ENCODE results near the gene ATG7.

The ATG7 gene

DNA sequence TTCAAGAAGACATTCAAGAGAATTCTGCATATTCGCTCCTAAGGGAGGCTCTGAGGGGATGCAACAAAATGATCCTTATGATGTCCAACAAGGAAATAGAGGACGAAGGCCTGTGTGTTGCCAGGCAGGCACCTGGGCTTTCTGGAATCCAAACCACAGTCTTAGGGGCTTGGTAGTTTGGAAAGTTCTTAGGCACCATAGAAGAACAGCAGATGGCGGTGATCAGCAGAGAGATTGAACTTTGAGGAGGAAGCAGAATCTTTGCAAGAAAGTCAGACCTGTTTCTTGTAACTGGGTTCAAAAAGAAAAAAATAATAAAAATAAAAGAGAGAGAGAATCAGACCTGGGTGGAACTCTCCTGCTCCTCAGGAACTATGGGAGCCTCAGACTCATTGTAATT lies 11.7 kb upstream of the ATG7 start:
- Histone ChIP-seq H3K36me3 (ENCODE audit: control insufficient read depth, insufficient read depth, low read length) (peaks cover 14% of the 10 kb centered on the region), H3K4me1 (ENCODE audit: control insufficient read depth, insufficient read depth, low read length) (no peaks in the 10 kb centered on the region), H3K9ac (ENCODE audit: low read length) (no peak overlapping the region), H3K27me3 (ENCODE audit: control insufficient read depth, insufficient read depth, low read length) (no peaks in the 10 kb centered on the region), H3K27ac (ENCODE audit: low read depth, low read length) (no peak overlapping the region), H3K4me3 (ENCODE audit: low read length) (no peak overlapping the region)

DNA sequence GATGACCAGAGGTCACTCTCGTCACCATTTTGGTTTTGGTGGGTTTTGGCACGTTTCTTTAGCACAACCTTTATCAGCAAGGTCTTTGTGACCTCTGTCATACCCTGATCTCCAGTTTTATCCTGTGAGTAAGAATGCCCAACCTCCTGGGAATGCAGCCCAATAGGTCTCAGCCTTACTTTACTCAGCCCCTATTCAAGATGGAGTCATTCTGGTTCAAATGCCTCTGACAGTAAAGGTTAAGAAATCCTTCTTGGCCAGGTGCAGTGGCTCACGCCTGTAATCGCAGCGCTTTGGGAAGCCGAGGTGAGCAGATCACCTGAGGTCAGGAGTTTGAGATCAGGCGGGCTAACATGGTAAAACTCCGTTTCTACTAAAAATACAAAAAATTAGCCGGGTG lies 3.2 kb upstream of the ATG7 start:
- H3K27ac ChIP-seq (ENCODE audit: low read depth, low read length) = no peak overlapping the region
- H3K9ac ChIP-seq (ENCODE audit: low read length) = no peak overlapping the region
- no peaks in the 10 kb centered on the region for H3K36me3 ChIP-seq (ENCODE audit: control insufficient read depth, insufficient read depth, low read length)
- peaks cover 3% of the 10 kb centered on the region for H3K4me1 ChIP-seq (ENCODE audit: control insufficient read depth, insufficient read depth, low read length)
- H3K4me3 ChIP-seq (ENCODE audit: low read length) = no peak overlapping the region
- H3K27me3 ChIP-seq (ENCODE audit: control insufficient read depth, insufficient read depth, low read length) = no peaks in the 10 kb centered on the region

- H3K27me3 ChIP-seq (ENCODE audit: control insufficient read depth, insufficient read depth, low read length) = no peaks in the 10 kb centered on the region
- no peaks in the 10 kb centered on the region for H3K36me3 ChIP-seq (ENCODE audit: control insufficient read depth, insufficient read depth, low read length)
- peaks cover 3% of the 10 kb centered on the region for H3K4me1 ChIP-seq (ENCODE audit: control insufficient read depth, insufficient read depth, low read length)
- peak overlapping the region; percentile 97 for H3K4me3 ChIP-seq (ENCODE audit: low read length)
- H3K27ac ChIP-seq (ENCODE audit: low read depth, low read length) = peak overlapping the region; percentile 77
- peak overlapping the region; percentile 98 for H3K9ac ChIP-seq (ENCODE audit: low read length)
Observed at GRCh38 chr3:11272906-11273574, 843 bp downstream of the ATG7 start.

DNA sequence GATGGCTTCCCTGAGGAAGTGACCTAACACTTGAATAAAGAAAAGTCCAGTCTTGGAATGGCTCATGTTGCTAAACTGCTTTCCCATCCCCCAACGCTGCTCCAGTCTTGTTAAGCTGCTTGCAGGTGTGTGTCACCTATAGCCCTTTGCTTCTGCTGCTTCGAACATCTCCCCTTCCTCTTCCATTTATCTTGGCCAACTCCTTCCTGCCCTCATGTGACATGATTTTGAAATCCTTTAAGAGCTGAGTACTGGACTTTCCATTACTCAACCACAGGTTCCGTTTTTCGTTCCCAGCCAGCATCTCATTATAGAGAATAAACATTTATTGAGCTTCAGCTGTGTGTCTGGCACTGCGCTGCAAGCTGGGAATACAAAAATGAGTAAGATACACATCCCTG lies 1.7 kb downstream of the ATG7 start:
- no peak overlapping the region for H3K4me3 ChIP-seq (ENCODE audit: low read length)

DNA sequence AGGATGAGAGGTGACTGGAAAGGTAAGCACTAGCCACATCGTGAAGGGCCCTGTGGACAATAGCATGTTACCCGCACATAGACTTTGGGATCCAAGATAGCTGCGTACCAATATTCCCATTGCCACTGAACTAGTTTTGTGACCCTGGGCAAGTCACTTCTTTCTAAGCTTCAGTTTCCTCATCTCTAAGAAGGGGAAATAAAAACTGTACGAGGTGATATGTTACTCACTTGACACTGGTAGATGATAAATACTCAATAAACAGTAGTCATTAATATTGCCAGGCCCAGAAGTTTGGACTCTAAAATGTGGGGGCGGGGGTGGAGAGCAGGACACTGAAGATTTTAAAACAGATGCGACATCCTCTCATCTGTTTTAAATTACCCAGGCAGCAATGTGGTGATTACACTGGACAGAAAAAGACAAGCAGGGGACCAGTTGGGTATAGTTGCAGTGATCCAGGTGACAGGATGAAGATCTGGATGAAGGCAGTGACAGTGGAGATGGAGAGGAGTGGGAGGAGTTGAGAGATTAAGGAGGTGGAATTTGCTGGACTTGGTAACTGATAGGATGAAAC lies 2.5 kb downstream of the ATG7 start:
- H3K27me3 ChIP-seq (ENCODE audit: control insufficient read depth, insufficient read depth, low read length) = no peaks in the 10 kb centered on the region
- no peaks in the 10 kb centered on the region for H3K36me3 ChIP-seq (ENCODE audit: control insufficient read depth, insufficient read depth, low read length)
- no peak overlapping the region for H3K27ac ChIP-seq (ENCODE audit: low read depth, low read length)
- H3K9ac ChIP-seq (ENCODE audit: low read length) = no peak overlapping the region
- peaks cover 3% of the 10 kb centered on the region for H3K4me1 ChIP-seq (ENCODE audit: control insufficient read depth, insufficient read depth, low read length)
- no peak overlapping the region for H3K4me3 ChIP-seq (ENCODE audit: low read length)

More for the DNA sequence above, 1.7 kb downstream of the ATG7 start:
- Histone ChIP-seq H3K27me3 (ENCODE audit: control insufficient read depth, insufficient read depth, low read length) (no peaks in the 10 kb centered on the region), H3K4me1 (ENCODE audit: control insufficient read depth, insufficient read depth, low read length) (peaks cover 3% of the 10 kb centered on the region), H3K36me3 (ENCODE audit: control insufficient read depth, insufficient read depth, low read length) (no peaks in the 10 kb centered on the region), H3K27ac (ENCODE audit: low read depth, low read length) (no peak overlapping the region), H3K9ac (ENCODE audit: low read length) (no peak overlapping the region)

DNA sequence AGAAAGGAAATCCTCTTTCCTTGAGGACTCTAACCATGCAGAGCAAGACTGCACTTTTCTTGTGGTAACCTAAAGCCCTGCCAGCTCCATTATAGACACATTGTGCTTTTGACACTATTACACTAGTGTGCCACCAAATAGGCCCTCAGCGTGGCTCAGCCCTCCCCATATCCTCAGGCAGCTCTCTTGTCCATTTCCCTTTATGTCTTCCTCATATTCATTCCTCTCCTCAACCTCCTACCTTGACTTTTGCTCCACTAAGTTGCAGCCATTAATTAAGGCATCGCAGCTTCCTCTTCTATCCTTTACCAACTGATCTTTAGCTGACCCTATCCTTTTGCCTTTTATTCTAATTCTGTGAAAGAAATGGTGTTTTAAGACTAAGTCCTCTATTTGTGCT lies 3.7 kb downstream of the ATG7 start:
- Histone ChIP-seq H3K9ac (ENCODE audit: low read length) (no peak overlapping the region), H3K36me3 (ENCODE audit: control insufficient read depth, insufficient read depth, low read length) (no peaks in the 10 kb centered on the region), H3K27me3 (ENCODE audit: control insufficient read depth, insufficient read depth, low read length) (no peaks in the 10 kb centered on the region), H3K4me1 (ENCODE audit: control insufficient read depth, insufficient read depth, low read length) (peaks cover 3% of the 10 kb centered on the region), H3K4me3 (ENCODE audit: low read length) (no peak overlapping the region), H3K27ac (ENCODE audit: low read depth, low read length) (no peak overlapping the region)

- H3K9ac ChIP-seq (ENCODE audit: low read length) = no peak overlapping the region
- H3K36me3 ChIP-seq (ENCODE audit: control insufficient read depth, insufficient read depth, low read length) = no peaks in the 10 kb centered on the region
- no peak overlapping the region for H3K27ac ChIP-seq (ENCODE audit: low read depth, low read length)
- H3K27me3 ChIP-seq (ENCODE audit: control insufficient read depth, insufficient read depth, low read length) = no peaks in the 10 kb centered on the region
- no peak overlapping the region for H3K4me3 ChIP-seq (ENCODE audit: low read length)
- peaks cover 3% of the 10 kb centered on the region for H3K4me1 ChIP-seq (ENCODE audit: control insufficient read depth, insufficient read depth, low read length)
Observed at GRCh38 chr3:11276901-11277300, 4.7 kb downstream of the ATG7 start.

DNA sequence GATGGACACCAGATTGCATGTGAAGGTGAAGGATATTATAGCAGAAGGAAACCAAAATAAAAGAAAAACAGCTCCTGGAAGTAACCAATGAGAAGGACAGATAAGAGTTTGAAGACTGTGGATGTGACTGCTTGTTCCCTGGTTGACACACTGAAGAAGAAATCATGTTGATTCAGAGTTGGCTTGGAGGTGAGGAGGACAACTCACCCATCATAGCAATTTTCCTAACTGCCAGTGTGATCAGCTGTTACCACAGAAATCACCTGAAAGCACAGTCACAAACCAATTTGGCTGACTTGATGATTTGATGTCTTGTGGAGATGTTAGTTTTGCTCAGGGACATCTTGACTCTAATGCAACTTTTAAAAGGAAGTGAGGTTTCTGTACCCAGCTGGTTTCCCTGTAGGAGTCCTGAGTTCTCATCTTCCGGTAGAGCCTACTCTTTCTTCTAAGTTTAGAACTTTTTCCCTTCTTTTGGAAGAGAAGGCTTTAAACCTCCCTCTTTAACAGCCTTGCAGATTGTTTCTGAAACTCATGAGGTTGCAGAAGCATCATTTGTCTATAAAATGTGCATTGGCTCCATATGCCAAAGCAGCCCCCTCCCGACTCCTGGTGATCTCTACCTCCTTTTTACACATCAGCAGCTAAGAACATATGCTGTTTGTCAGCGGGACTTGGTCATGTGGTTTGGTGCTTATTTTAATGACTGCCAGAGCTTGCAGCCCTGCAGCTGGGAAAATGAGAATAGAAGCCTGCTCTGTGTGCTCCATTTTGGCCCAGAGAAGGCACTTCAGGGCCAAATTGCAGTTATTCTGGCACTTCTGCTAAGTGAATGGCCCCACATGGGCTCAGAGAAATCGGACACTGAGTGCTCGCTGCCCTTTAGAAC lies 10.3 kb downstream of the ATG7 start:
- Histone ChIP-seq H3K27me3 (ENCODE audit: control insufficient read depth, insufficient read depth, low read length) (no peaks in the 10 kb centered on the region), H3K4me1 (ENCODE audit: control insufficient read depth, insufficient read depth, low read length) (peaks cover 6% of the 10 kb centered on the region), H3K4me3 (ENCODE audit: low read length) (no peak overlapping the region), H3K27ac (ENCODE audit: low read depth, low read length) (peak overlapping the region; percentile 3), H3K9ac (ENCODE audit: low read length) (no peak overlapping the region), H3K36me3 (ENCODE audit: control insufficient read depth, insufficient read depth, low read length) (no peaks in the 10 kb centered on the region)

DNA sequence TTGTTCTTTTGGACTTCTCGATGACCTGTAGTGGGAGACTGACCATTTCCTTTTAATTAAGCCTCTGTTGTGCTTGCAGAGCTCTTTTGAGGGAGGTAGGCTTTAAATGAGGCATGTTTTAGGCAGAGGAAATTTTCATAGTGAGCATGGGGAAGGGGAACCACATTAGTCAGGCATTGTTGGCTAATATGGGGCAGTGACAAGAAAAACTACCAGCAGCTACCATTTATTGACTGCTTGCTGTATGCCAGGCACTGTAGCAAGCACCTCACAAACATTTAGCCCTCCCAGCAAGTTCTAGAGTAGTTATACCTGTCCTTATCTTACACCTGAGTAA lies 10.9 kb downstream of the ATG7 start:
- Histone ChIP-seq H3K27ac (ENCODE audit: low read depth, low read length) (peak overlapping the region; percentile 3), H3K4me1 (ENCODE audit: control insufficient read depth, insufficient read depth, low read length) (peaks cover 12% of the 10 kb centered on the region), H3K27me3 (ENCODE audit: control insufficient read depth, insufficient read depth, low read length) (no peaks in the 10 kb centered on the region), H3K36me3 (ENCODE audit: control insufficient read depth, insufficient read depth, low read length) (no peaks in the 10 kb centered on the region), H3K9ac (ENCODE audit: low read length) (no peak overlapping the region), H3K4me3 (ENCODE audit: low read length) (no peak overlapping the region)

- no peak overlapping the region for H3K9ac ChIP-seq (ENCODE audit: low read length)
- H3K27ac ChIP-seq (ENCODE audit: low read depth, low read length) = no peak overlapping the region
- H3K36me3 ChIP-seq (ENCODE audit: control insufficient read depth, insufficient read depth, low read length) = no peaks in the 10 kb centered on the region
- H3K27me3 ChIP-seq (ENCODE audit: control insufficient read depth, insufficient read depth, low read length) = no peaks in the 10 kb centered on the region
- H3K4me1 ChIP-seq (ENCODE audit: control insufficient read depth, insufficient read depth, low read length) = peaks cover 20% of the 10 kb centered on the region
- no peak overlapping the region for H3K4me3 ChIP-seq (ENCODE audit: low read length)
Observed at GRCh38 chr3:11284011-11284410, 11.8 kb downstream of the ATG7 start.

- H3K9ac ChIP-seq (ENCODE audit: low read length) = no peak overlapping the region
- H3K4me3 ChIP-seq (ENCODE audit: low read length) = no peak overlapping the region
- no peaks in the 10 kb centered on the region for H3K36me3 ChIP-seq (ENCODE audit: control insufficient read depth, insufficient read depth, low read length)
- H3K27me3 ChIP-seq (ENCODE audit: control insufficient read depth, insufficient read depth, low read length) = no peaks in the 10 kb centered on the region
- H3K27ac ChIP-seq (ENCODE audit: low read depth, low read length) = no peak overlapping the region
- H3K4me1 ChIP-seq (ENCODE audit: control insufficient read depth, insufficient read depth, low read length) = peaks cover 28% of the 10 kb centered on the region
Observed at GRCh38 chr3:11285471-11285870, 13.3 kb downstream of the ATG7 start.

GRCh38 chr3:11287404-11287803 lies 15.2 kb downstream of the ATG7 start:
- no peaks in the 10 kb centered on the region for H3K27me3 ChIP-seq (ENCODE audit: control insufficient read depth, insufficient read depth, low read length)
- H3K27ac ChIP-seq (ENCODE audit: low read depth, low read length) = peak overlapping the region; percentile 77
- H3K4me3 ChIP-seq (ENCODE audit: low read length) = no peak overlapping the region
- H3K9ac ChIP-seq (ENCODE audit: low read length) = no peak overlapping the region
- no peaks in the 10 kb centered on the region for H3K36me3 ChIP-seq (ENCODE audit: control insufficient read depth, insufficient read depth, low read length)
- H3K4me1 ChIP-seq (ENCODE audit: control insufficient read depth, insufficient read depth, low read length) = peaks cover 28% of the 10 kb centered on the region

All from rectal smooth muscle tissue (tissue), 1 donor.